LNCaP clone FGC (cell line): Measurements from ENCODE around the gene MAPT.

Experiments
- DNase-seq: peaks from one replicate; pipeline ENCODE4 v3.0.0-alpha.2; 2011; ENCODE audit warnings: low read depth
- H3K4me3 ChIP-seq: 2 replicates; pipeline ENCODE4 v1.5.1; 2011; ENCODE audit warnings: mild to moderate bottlenecking, low read depth, low read length, control low read depth
- CTCF ChIP-seq: IDR thresholded peaks from 2 replicates; pipeline ENCODE4 v1.5.1; 2012; ENCODE audit warnings: mild to moderate bottlenecking; ENCODE audit not compliant: control insufficient read depth, insufficient read depth; ENCODE audit errors: extremely low read depth

The MAPT gene

GRCh38 chr17:45983614-45984310 lies 89.4 kb downstream of the MAPT start:
- H3K4me3 ChIP-seq: no peak overlapping the region
- TF ChIP-seq CTCF: no peak
- no peak for DNase-seq

- TF ChIP-seq CTCF: no peak
- no peak for DNase-seq
- no peak overlapping the region for H3K4me3 ChIP-seq
Observed at GRCh38 chr17:45984368-45984767, 90.0 kb downstream of the MAPT start.

- no peak for DNase-seq
- no peak for TF ChIP-seq CTCF
- H3K4me3 ChIP-seq: no peak overlapping the region
Observed at GRCh38 chr17:45985447-45985846, 91.1 kb downstream of the MAPT start.

GRCh38 chr17:45986056-45986455 lies 91.7 kb downstream of the MAPT start:
- no peak overlapping the region for H3K4me3 ChIP-seq
- no peak for DNase-seq
- no peak for TF ChIP-seq CTCF

- no peak for TF ChIP-seq CTCF
- no peak for DNase-seq
- no peak overlapping the region for H3K4me3 ChIP-seq
Observed at GRCh38 chr17:45987706-45988105, 93.4 kb downstream of the MAPT start.

- no peak for TF ChIP-seq CTCF
- H3K4me3 ChIP-seq: no peak overlapping the region
- DNase-seq: no peak
Observed at GRCh38 chr17:45989759-45990158, 95.4 kb downstream of the MAPT start.

GRCh38 chr17:45990886-45991285 lies 96.5 kb downstream of the MAPT start:
- TF ChIP-seq CTCF: no peak
- no peak overlapping the region for H3K4me3 ChIP-seq
- DNase-seq: no peak
